HCT116 (cell line): ENCODE results near the gene EEF1AKMT4. TPM values are rescaled to one million over a fixed set of nuclear protein-coding genes. Genes with fewer than 3 reads are reported as not detected.

Source experiments
- ATAC-seq: fragments of 200-7000 bp; cut with Tn5 transposase; 2 replicates; pipeline ENCODE4 v1.9.1; 2020; ENCODE audit warnings: mild to moderate bottlenecking, moderate library complexity
- BruUV-seq: library from RNA; stranded (reverse); fragments of 400-500 nt; replicated peaks from 2 replicates; lab custom pipeline; 2021; lab: Mats Ljungman, UMichigan
- CTCF ChIA-PET: fragments of 300-600 bp; sonication (Branson Sonifier 250); formaldehyde crosslinking; loops from one replicate; lab custom pipeline; 2021; ENCODE audit warnings: antibody characterized with exemption; lab: Charles Lee
- POLR2A ChIA-PET: fragments of 300-600, 350-600 bp; sonication (Branson Sonifier 250); formaldehyde crosslinking; loops from one replicate; lab custom pipeline; 2021; ENCODE audit warnings: antibody characterized with exemption; lab: Charles Lee
- RAD21 ChIA-PET, 2 experiments: fragments of 300-600 bp; sonication (Branson Sonifier 250); formaldehyde crosslinking; loops; one replicate each; lab custom pipeline; 2023; ENCODE audit warnings: low total read pairs in 2 of 2; ENCODE audit not compliant: uncharacterized antibody in 2 of 2, unreplicated experiment in 2 of 2, low non-redundant PET in 1 of 2; lab: Charles Lee
- DNase-seq: peaks from one replicate; pipeline ENCODE4 v3.0.0-alpha.2; 2010; ENCODE audit warnings: low read depth, low spot score
- H2AFZ ChIP-seq: fragments of 200-600 bp; shearing (Covaris generic), sonication (generic); 2 replicates; pipeline ENCODE4 v1.6.1; 2017; ENCODE audit warnings: low read depth, mixed run types, mixed read lengths, antibody characterized with exemption, low read length; ENCODE audit not compliant: poor library complexity, severe bottlenecking
- H3K27ac ChIP-seq: 2 replicates; pipeline ENCODE4 v1.5.1; 2012; ENCODE audit warnings: low read depth, low read length
- H3K27me3 ChIP-seq: fragments of 200-600 bp; sonication (generic); 2 replicates; pipeline ENCODE4 v1.6.1; 2016; ENCODE audit warnings: mixed run types, low read length, mixed read lengths; ENCODE audit not compliant: insufficient read depth
- H3K36me3 ChIP-seq, 2 experiments: fragments of 200-500 bp in 1 of 2; fragments of 200-600 bp in 1 of 2; sonication (Bioruptor generic) in 1 of 2; sonication (generic) in 1 of 2; 2 replicates each; pipeline versions ENCODE4 v1.5.1 to v1.6.1; 2014 to 2016; ENCODE audit warnings: low read length in 2 of 2, inconsistent platforms in 1 of 2, mixed read lengths in 1 of 2, mixed run types in 1 of 2; ENCODE audit not compliant: insufficient read depth in 2 of 2, control insufficient read depth in 1 of 2
- H3K4me1 ChIP-seq, 2 experiments: fragments of 200-600 bp in 1 of 2; sonication (generic) in 1 of 2; 2 replicates each; pipeline versions ENCODE4 v1.5.1 to v1.6.1; 2012 to 2017; ENCODE audit warnings: low read length in 2 of 2, inconsistent platforms in 1 of 2, mild to moderate bottlenecking in 1 of 2, mixed read lengths in 1 of 2, mixed run types in 1 of 2, moderate library complexity in 1 of 2; ENCODE audit not compliant: insufficient read depth in 2 of 2, control insufficient read depth in 1 of 2
- H3K4me2 ChIP-seq: fragments of 200-600 bp; sonication (generic); 2 replicates; pipeline ENCODE4 v1.6.1; 2017; ENCODE audit warnings: mixed run types, low read length, mixed read lengths
- H3K4me3 ChIP-seq, 2 experiments: fragments of 200-600 bp in 1 of 2; sonication (generic) in 1 of 2; replicated peaks in 1 of 2; 2 replicates each; pipeline ENCODE4 v1.5.1; 2011 to 2016; ENCODE audit warnings: low read length in 2 of 2, control low read depth in 1 of 2, low read depth in 1 of 2, mild to moderate bottlenecking in 1 of 2, mixed read lengths in 1 of 2, mixed run types in 1 of 2
- H3K79me2 ChIP-seq: fragments of 200-600 bp; sonication (generic); 2 replicates; pipeline ENCODE4 v1.6.1; 2017; ENCODE audit warnings: mild to moderate bottlenecking, mixed run types, low read length, moderate library complexity, mixed read lengths; ENCODE audit not compliant: insufficient read depth
- H3K9ac ChIP-seq: fragments of 200-600 bp; sonication (generic); 2 replicates; pipeline ENCODE4 v1.6.1; 2016; ENCODE audit warnings: low read length, mixed read lengths
- H3K9me2 ChIP-seq: fragments of 200-600 bp; sonication (generic), shearing (Covaris generic); 2 replicates; pipeline ENCODE4 v1.6.1; 2017; ENCODE audit warnings: mixed run types, mild to moderate bottlenecking, moderate library complexity; ENCODE audit not compliant: insufficient read depth
- H3K9me3 ChIP-seq, 2 experiments: fragments of 200-500 bp in 1 of 2; fragments of 200-600 bp in 1 of 2; sonication (Bioruptor generic) in 1 of 2; sonication (generic) in 1 of 2; 2 replicates each; pipeline ENCODE4 v1.6.1; 2014 to 2017; ENCODE audit warnings: low read length in 2 of 2, mixed read lengths in 2 of 2, inconsistent platforms in 1 of 2, low read depth in 1 of 2, mild to moderate bottlenecking in 1 of 2, mixed run types in 1 of 2, moderate library complexity in 1 of 2; ENCODE audit not compliant: control insufficient read depth in 1 of 2, insufficient read depth in 1 of 2
- H4K20me1 ChIP-seq: fragments of 200-600 bp; sonication (generic), shearing (Covaris generic); 2 replicates; pipeline ENCODE4 v1.6.1; 2017; ENCODE audit warnings: mixed run types, mild to moderate bottlenecking, moderate library complexity; ENCODE audit not compliant: insufficient read depth
- CBX3 ChIP-seq: IDR thresholded peaks from 2 replicates; pipeline ENCODE4 v1.6.1; 2012; ENCODE audit warnings: low read depth
- CEBPB ChIP-seq: IDR thresholded peaks from 2 replicates; pipeline ENCODE4 v1.6.1; 2012; ENCODE audit warnings: low read depth
- ELF1 ChIP-seq: IDR thresholded peaks from 2 replicates; pipeline ENCODE4 v1.6.1; 2012; ENCODE audit warnings: low read depth, borderline replicate concordance
- JUND ChIP-seq: IDR thresholded peaks from 2 replicates; pipeline ENCODE4 v1.6.1; 2012
- MAX ChIP-seq: IDR thresholded peaks from 2 replicates; pipeline ENCODE4 v1.6.1; 2012
- POLR2A ChIP-seq: IDR thresholded peaks from 2 replicates; pipeline ENCODE4 v1.7.0; 2011; ENCODE audit warnings: borderline replicate concordance; ENCODE audit not compliant: insufficient read depth, insufficient read length; ENCODE audit errors: extremely low read depth
- SIN3A ChIP-seq: IDR thresholded peaks from 2 replicates; pipeline ENCODE4 v1.6.1; 2012; ENCODE audit warnings: low read depth
- SRF ChIP-seq: IDR thresholded peaks from 2 replicates; pipeline ENCODE4 v1.6.1; 2012; ENCODE audit warnings: low read depth
- TCF7L2 ChIP-seq: IDR thresholded peaks from 2 replicates; pipeline ENCODE4 v1.7.0; 2011; ENCODE audit warnings: borderline replicate concordance, inconsistent platforms; ENCODE audit not compliant: insufficient read depth, insufficient read length; ENCODE audit errors: extremely low read depth
- YY1 ChIP-seq: IDR thresholded peaks from 2 replicates; pipeline ENCODE4 v1.6.1; 2011; ENCODE audit warnings: low read length, low read depth, moderate library complexity, mild to moderate bottlenecking; ENCODE audit not compliant: insufficient replicate concordance; ENCODE audit errors: extremely low read depth
- ZBTB33 ChIP-seq: IDR thresholded peaks from 2 replicates; pipeline ENCODE4 v1.6.1; 2011; ENCODE audit warnings: mild to moderate bottlenecking, low read length, moderate library complexity; ENCODE audit not compliant: insufficient replicate concordance; ENCODE audit errors: extremely low read depth
- ZFX ChIP-seq: fragments of 450-650 bp; IDR thresholded peaks from 2 replicates; pipeline ENCODE4 v1.6.1; 2017
- ZNF274 ChIP-seq: fragments of 200-500 bp; sonication (Bioruptor generic); IDR thresholded peaks from 2 replicates; pipeline ENCODE4 v1.6.1; 2014; ENCODE audit warnings: mild to moderate bottlenecking, low read depth, low read length, inconsistent platforms
- intact Hi-C: fragments of 100-400 bp; cut with micrococcal nuclease; formaldehyde crosslinking; loops from 2 replicates; pipeline ENCODE4 v1.10.0; 2022
- total RNA-seq: library from RNA; stranded (reverse); gene quantifications from one replicate; pipeline ENCODE4 v1.2.1, GENCODE V29; 2021; ENCODE audit not compliant: unreplicated experiment

EEF1AKMT4 gene
- total RNA-seq, 1 experiment from 2014 or later = 10.5 TPM

GRCh38 chr3:184275961-184276910 is 26.8 kb downstream of the EEF1AKMT4 start, which contains the start of gene ECE2:
ECE2 (plus strand) TSS chr3:184276022; CDS start chr3:184276154, 132 bp downstream.
- Histone ChIP-seq H4K20me1 (no peaks in the 10 kb centered on the region), H3K27me3 (no peaks in the 10 kb centered on the region), H3K36me3 (no peaks in the 10 kb centered on the region), H2AFZ (no peak within 1 kb of the TSS), H3K4me1 (no peaks in the 10 kb centered on the region), H3K9me2 (no peaks in the 10 kb centered on the region), H3K9ac (no peak within 1 kb of the TSS), H3K4me2 (no peak within 1 kb of the TSS), H3K79me2 (no peaks in the 10 kb centered on the region), H3K4me3 (no peak within 1 kb of the TSS), H3K9me3 (no peaks in the 10 kb centered on the region)
- ChIA-PET CTCF (no interaction called here), RAD21 (no interaction called here), POLR2A (no interaction called here)
- intact Hi-C loops = no loop called here
- TF ChIP-seq ZBTB33 (no peak), ZFX (no peak), SIN3A (no peak), JUND (no peak), MAX (no peak), ELF1 (no peak), POLR2A (no peak), YY1 (no peak), SRF (no peak), TCF7L2 (no peak), CBX3 (no peak), ZNF274 (no peak), CEBPB (no peak)
- TF ChIP-seq, all 23 proteins: peak for 0
- H3K27ac ChIP-seq = no peak within 1 kb of the TSS
- no peak for ATAC-seq
- no TSS peak for BruUV-seq
- no peak for DNase-seq
